DND-41 (cell line): ENCODE measurements around the gene TBL1XR1.

Source experiments
- EZH2 ChIP-seq: IDR thresholded peaks from 3 replicates; pipeline ENCODE4 v1.6.1; 2012; ENCODE audit warnings: borderline replicate concordance, low read depth, mild to moderate bottlenecking, moderate library complexity, low read length, inconsistent platforms; ENCODE audit not compliant: severe bottlenecking
- TF ChIP-seq, protein P1 (sequence below): IDR thresholded peaks from 2 replicates; pipeline ENCODE4 v1.5.1; 2012; ENCODE audit warnings: borderline replicate concordance, low read length, moderate library complexity, mild to moderate bottlenecking; ENCODE audit not compliant: poor library complexity, severe bottlenecking; ENCODE audit errors: extremely low read depth

DNA sequence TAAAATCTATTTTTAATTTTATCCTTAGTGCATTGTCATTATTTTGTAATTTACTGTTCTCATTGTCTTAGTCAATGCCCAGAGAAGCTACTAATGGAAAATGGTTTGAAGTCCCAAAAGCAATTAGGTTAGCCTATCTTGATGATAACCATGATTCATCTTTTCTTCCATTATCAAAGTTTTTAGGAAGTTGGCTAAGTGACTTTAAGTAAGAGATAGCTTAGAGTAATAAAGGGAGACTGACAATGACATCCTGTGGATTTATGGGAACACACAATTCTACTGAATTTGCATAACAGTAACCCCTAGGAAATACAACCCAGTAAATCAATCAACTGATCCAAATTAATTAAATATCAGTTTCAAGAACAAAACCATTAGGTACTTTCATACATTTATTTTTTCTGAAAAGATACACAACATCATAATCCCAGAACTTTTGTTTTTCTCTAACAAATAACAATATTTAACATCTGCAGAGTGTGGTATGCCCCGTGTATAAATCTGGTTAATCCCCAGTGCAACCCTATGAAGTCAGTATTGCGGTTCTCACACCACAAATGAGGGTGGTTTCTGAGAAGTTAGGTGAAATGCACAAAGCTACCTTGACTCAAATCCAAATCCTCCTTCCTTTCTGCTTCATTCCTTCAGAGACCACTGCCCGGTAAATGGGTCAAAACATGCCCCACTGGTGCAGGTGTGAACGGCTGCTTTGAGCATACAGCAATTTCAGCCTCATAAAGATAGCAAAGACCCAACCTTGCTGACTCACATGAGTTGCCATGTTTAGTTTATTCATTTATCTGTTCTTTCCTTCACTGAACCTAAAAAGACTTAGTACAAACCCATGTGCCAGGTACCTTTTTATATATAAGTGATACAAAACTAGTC lies 202.1 kb downstream of the TBL1XR1 start:
- TF ChIP-seq, protein P1, sequence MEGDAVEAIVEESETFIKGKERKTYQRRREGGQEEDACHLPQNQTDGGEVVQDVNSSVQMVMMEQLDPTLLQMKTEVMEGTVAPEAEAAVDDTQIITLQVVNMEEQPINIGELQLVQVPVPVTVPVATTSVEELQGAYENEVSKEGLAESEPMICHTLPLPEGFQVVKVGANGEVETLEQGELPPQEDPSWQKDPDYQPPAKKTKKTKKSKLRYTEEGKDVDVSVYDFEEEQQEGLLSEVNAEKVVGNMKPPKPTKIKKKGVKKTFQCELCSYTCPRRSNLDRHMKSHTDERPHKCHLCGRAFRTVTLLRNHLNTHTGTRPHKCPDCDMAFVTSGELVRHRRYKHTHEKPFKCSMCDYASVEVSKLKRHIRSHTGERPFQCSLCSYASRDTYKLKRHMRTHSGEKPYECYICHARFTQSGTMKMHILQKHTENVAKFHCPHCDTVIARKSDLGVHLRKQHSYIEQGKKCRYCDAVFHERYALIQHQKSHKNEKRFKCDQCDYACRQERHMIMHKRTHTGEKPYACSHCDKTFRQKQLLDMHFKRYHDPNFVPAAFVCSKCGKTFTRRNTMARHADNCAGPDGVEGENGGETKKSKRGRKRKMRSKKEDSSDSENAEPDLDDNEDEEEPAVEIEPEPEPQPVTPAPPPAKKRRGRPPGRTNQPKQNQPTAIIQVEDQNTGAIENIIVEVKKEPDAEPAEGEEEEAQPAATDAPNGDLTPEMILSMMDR: no peak
- no peak for TF ChIP-seq EZH2
